G401.6 (cell line): ENCODE measurements around the gene SPIN1.

ENCODE experiments used
- FAIRE-seq: peaks from 2 replicates; lab custom pipeline; 2012; peaks lifted over from hg19 to GRCh38; lab: Jason Lieb, UNC

SPIN1 gene

GRCh38 chr9:88498880-88499279 is 110.6 kb downstream of the SPIN1 start:
- no peak for FAIRE-seq

GRCh38 chr9:88501086-88501485 is 112.8 kb downstream of the SPIN1 start:
- FAIRE-seq = no peak

- no peak for FAIRE-seq
Observed at GRCh38 chr9:88502552-88503034, 114.3 kb downstream of the SPIN1 start.

- no peak for FAIRE-seq
Observed at GRCh38 chr9:88503081-88503844, 115.0 kb downstream of the SPIN1 start.

DNA sequence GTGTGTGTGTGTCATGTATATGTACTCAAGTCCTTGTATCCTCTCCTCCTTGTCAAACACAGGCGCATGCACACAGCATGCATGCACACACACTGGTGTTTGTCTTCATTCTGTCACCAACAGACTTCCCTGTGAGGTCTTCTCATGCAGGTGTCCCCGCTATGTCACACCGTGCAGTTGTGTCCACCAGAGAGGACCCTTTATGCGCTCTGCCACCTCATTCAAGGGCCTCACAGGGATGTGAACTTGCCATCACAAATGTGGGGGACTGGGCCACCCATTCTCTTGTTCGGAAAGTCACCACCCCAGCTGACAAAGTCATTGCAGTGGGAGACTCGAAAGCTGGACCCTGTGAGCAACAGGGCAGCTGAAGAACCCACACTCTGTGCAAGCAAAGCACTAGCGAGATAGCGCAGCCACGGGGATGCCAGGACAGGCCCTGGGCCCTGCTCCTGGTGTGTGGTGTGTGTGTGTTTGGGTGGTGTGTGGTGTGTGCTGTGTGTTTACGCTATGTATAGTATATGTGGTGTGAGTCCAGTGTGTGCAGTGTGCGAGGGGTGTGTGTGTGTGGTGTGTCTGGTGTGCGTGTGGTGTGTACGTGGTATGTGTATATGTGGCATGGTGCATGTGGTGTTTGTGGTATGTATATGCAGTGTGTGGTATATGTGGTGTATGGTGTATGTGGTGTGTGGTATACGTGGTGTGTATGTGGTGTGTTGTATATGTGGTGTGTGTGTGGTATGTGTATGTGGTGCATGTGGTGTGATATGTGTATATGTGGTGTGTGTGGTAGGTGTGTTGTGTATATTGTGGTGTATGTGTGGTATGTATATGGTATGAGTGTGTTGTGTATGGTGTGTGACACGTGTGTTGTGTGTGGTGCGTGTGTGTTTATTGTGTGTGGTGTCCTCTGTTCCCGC is 115.9 kb downstream of the SPIN1 start:
- FAIRE-seq = no peak

DNA sequence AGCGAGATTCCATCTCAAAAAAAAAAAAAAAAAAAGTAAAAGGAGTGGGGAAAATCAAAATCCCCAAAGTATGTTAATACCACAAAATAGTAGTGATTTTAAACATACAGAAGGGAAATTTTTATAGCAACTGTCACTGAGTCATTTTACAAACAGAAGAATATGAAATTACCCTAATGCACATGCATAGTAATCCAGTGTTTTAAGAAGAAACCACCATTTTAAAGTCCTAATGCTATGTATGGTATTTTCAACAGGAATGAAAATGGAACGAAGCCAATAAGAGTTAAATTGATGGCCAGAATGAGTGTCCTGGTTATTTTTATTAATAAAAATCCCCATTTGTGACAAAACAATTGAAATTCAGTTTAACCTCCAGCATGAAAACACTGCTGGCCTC is 120.1 kb downstream of the SPIN1 start:
- no peak for FAIRE-seq

DNA sequence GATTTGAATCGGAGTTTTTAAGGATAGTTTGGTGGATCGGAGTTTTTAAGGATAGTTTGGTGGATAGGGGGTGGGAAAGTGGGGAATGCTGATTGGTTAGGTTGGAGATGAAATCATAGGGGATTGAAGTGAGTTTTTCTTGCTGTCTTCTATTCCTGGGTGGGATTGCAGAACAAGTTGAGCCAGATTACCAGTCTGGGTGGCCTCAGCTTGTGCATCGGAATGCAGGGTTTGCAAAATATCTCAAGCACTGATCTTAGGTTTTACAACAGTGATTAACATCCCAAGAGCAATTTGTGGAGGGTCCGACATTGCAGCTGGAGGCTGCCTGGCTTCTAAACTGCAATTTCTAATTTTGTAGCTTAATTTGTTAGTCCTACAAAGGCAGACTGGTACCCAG is 123.7 kb downstream of the SPIN1 start:
- no peak for FAIRE-seq

DNA sequence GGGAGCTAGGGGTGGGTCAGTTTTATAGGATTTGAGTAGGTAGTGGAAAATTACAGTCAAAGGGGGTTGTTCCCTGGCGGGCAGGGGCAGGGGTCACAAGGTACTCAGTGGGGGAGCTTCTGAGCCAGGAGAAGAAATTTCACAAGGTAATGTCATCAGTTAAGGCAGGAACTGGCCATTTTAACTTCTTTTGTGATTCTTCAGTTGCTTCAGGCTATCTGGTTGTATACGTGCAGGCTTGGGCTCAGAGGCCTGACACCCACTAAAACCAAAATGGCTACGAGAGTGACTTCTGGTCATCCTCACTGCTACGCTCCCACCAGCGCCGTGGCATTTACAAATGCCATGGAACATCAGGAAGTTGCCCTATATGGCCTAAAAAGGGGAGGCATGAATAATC is 126.0 kb downstream of the SPIN1 start:
- FAIRE-seq = no peak

GRCh38 chr9:88521308-88521707 is 133.1 kb downstream of the SPIN1 start:
- FAIRE-seq = no peak

- no peak for FAIRE-seq
Observed at GRCh38 chr9:88522360-88522759, 134.1 kb downstream of the SPIN1 start.

DNA sequence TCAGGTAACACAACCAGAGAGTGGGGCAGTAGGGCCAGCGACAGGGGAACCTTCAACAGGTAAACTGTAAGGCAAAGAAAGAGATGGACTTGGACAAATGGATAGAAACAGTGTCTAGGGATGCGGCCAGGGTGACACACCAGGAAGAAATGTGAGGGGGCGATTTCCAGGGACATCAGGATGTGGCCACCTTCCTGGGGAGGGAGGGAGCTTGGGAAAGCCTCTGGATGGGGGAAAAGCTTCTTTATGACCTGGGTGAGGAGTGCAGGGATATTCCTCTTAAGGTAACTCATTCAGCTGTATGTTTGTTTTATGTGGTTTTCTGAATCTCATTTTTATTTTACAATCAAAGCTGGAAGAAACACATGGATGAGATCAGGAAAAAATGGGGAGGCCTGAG is 134.8 kb downstream of the SPIN1 start:
- no peak for FAIRE-seq

- FAIRE-seq = no peak
Observed at GRCh38 chr9:88524911-88525310, 136.7 kb downstream of the SPIN1 start.

DNA sequence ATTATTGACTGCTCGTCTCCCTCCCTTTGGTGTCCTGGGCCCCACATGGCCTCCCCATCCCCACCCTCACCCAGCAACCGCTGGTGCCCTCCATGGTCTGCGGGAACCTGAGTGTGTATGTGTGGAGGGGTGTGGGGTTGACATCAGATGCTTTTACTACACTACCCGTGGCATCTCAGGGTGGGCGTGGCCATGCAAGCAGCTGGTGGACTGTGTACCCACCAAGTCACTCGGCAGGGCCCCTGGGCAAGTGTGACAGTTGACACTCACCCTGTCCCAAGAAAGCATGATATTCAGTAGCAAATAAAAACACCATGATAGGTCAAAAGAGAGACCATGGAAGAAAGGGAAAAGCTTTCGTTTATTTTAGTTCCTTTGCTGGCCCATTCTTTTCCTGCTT is 139.4 kb downstream of the SPIN1 start:
- FAIRE-seq = no peak
